ENCODE results near the gene FRAT1.

Gene FRAT1

DNA sequence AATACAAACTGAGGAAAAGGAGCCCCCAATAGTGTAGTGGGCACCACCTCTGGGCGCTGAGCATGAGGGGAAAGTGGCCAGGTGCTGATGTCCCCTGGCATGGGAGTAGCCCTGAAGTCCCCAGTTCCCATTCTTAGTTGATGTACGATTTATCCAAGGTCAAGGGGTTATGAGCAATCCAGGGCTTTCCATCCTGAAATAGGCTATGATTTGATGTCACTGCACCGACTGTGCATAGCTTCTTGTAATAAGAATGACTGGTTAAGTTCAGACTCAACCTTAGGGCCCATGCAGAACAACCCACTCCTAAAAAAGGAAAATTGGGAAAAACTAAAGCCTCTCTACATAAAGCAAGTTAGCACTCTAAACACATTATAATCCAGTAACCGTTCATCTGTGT lies 4.4 kb downstream of the FRAT1 start:
- Histone ChIP-seq H3K9me3 (no peaks in the 10 kb centered on the region), H3K27me3 (no peaks in the 10 kb centered on the region), H3K4me1 (ENCODE audit: control insufficient read depth in 1 of 2, insufficient read depth in 1 of 2, low read depth in 1 of 2, low read length in 1 of 2) (peaks cover 68 to 69% of the 10 kb centered on the region in 2 experiments), H3K27ac (peak overlapping the region; percentile 100), H3K36me3 (peaks cover 62% of the 10 kb centered on the region), H3K4me3 (ENCODE audit: low read depth in 1 of 2, low read length in 1 of 2) (peak overlapping the region; percentile 94 to 99)
- no peak for TF ChIP-seq CTCF (IDR thresholded peaks at IDR 0.05)

DNA sequence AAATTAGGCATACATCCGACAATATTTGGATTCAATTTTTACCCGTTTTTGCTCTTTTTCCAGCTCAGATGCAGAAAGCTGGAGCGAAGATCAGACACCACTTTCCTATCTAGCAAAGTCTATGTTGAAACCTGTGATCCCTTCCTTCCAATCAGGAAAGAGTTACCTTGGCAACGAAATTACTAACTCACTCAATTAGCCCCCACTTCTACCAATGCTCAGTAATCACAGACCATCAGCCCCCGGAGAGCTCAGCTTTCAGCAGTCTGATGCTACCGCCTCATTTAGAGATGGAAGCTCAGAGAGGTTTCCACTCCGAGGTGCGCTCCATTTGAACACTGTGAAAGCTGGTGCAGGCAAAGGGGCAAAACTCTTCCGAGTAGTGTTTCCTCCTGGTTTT lies 6.7 kb downstream of the FRAT1 start:
- Histone ChIP-seq H3K4me3 (ENCODE audit: low read depth in 1 of 2, low read length in 1 of 2) (peak overlapping the region in 1 of 2 experiments; percentile 88), H3K27me3 (no peaks in the 10 kb centered on the region), H3K9me3 (no peaks in the 10 kb centered on the region), H3K4me1 (ENCODE audit: control insufficient read depth in 1 of 2, insufficient read depth in 1 of 2, low read depth in 1 of 2, low read length in 1 of 2) (peaks cover 90 to 91% of the 10 kb centered on the region in 2 experiments), H3K27ac (peak overlapping the region; percentile 99), H3K36me3 (peaks cover 85% of the 10 kb centered on the region)
- TF ChIP-seq CTCF (IDR thresholded peaks at IDR 0.05), result no peak

DNA sequence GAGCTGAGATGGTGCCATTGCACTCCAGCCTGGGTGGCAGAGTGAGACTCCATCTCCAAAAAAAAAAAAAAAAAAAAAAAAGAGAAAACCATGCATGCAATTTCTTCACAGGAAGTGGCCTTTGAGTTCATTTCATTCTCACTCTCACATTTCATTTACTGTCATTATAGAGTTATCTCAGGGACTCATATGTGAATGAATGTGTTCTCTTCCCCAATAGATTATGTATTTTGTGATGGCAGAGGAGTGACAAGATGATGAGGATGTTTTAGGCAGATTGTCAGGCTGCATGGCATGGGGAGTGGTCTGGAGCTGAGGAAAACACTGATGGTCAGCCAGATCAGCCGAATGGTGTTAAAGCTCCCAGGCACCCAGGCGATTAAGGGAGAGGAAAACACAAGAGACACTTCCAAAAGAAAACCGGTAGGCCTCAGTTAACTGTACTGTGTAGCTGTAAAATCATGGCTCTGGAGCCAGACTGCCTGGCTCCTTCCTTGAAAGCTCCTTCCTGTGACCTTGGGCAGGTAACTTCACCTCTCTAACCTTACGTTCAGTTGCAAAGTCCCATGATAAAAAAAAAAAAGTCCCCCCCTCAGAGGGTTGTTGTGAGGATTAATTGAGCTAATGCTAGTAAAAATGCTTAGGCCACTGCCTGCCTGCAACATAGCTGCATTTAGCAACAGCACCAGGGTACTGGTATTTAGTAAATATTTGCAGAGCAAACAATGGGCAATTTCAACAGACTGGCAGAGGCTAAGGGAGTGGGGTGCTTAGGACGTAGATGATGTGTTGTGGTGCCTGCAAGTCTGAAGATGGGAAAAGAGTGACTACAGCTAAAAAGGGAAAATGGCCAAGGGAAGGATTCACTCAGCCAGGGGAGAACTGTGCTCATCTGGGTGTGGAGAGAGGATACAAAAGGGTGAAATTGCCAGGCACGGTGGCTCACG lies 8.6 kb downstream of the FRAT1 start:
- TF ChIP-seq CTCF (IDR thresholded peaks at IDR 0.05), result no peak
- Histone ChIP-seq H3K27ac (peak overlapping the region; percentile 99), H3K4me1 (ENCODE audit: control insufficient read depth in 1 of 2, insufficient read depth in 1 of 2, low read depth in 1 of 2, low read length in 1 of 2) (peaks cover 87 to 91% of the 10 kb centered on the region in 2 experiments), H3K36me3 (peaks cover 92% of the 10 kb centered on the region), H3K9me3 (no peaks in the 10 kb centered on the region), H3K27me3 (no peaks in the 10 kb centered on the region), H3K4me3 (ENCODE audit: low read depth in 1 of 2, low read length in 1 of 2) (peak overlapping the region; percentile 28 to 88)

DNA sequence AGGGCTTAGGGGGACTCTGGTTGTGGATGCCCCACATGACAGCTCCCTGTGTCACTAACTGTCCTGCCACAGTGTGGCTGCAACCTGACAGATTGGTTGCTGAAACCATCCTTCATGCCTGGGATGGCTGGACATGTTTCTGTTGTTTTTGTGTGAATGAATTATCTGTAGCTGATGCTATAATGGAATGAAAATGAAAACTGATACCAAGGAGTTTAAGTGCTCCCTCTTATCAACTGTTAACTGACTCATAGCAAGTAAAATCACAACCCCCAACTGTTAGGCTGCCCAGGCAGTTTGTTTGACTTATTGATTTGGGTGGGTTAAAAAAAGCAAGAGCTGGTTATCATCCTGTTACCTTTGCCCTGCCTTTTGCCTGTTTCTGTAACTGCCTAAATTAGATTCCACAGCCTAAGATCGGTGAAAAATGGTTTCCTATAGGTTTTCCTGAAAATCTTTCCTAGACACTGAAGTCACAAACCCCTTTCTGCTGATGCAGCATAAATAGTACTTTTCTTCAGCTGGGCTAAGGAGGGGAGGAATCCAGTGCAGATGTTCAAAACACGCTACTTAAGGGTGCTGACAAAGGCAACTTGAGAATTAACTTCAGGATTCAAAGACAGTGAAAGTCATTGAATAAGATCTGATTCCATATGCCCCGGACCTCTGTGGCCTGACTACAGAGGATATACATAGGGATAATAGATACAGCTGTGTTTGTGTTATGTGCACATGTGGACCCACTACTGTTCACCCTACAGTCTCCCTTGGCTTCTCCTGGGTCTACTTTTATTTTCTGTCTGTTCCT lies 9.8 kb downstream of the FRAT1 start:
- H3K9me3 ChIP-seq, result no peaks in the 10 kb centered on the region
- H3K27me3 ChIP-seq, result no peaks in the 10 kb centered on the region
- TF ChIP-seq CTCF (IDR thresholded peaks at IDR 0.05), result no peak
- H3K4me1 ChIP-seq (ENCODE audit: control insufficient read depth in 1 of 2, insufficient read depth in 1 of 2, low read depth in 1 of 2, low read length in 1 of 2), result peaks cover 75 to 79% of the 10 kb centered on the region in 2 experiments
- H3K4me3 ChIP-seq (ENCODE audit: low read depth in 1 of 2, low read length in 1 of 2), result peak overlapping the region; percentile 88 to 89
- peak overlapping the region; percentile 99 for H3K27ac ChIP-seq
- peaks cover 90% of the 10 kb centered on the region for H3K36me3 ChIP-seq

DNA sequence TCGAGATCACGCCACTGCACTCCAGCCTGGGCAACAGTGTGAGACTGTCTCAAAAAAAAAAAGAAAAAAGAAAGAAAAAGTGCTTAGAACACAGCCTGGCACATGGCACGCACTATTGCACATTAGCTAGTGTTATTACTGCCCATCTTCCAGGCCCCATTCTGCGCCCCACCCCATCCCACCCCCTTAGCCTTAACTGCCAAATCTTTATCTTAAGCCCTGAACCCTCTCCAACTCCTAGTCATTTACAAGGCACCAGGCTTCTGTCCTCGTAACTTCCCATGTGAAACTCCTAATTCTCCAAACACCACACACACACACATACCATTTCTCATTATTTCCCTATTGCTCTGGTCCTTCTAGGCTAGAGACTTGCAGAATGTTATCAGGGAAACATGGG lies 10.7 kb downstream of the FRAT1 start:
- H3K4me1 ChIP-seq (ENCODE audit: control insufficient read depth in 1 of 2, insufficient read depth in 1 of 2, low read depth in 1 of 2, low read length in 1 of 2), result peaks cover 67 to 74% of the 10 kb centered on the region in 2 experiments
- TF ChIP-seq CTCF (IDR thresholded peaks at IDR 0.05), result no peak

More for the DNA sequence above, 10.7 kb downstream of the FRAT1 start:
- H3K9me3 ChIP-seq, result no peaks in the 10 kb centered on the region
- peak overlapping the region; percentile 99 for H3K27ac ChIP-seq
- H3K27me3 ChIP-seq, result no peaks in the 10 kb centered on the region
- peaks cover 85% of the 10 kb centered on the region for H3K36me3 ChIP-seq
- H3K4me3 ChIP-seq (ENCODE audit: low read depth in 1 of 2, low read length in 1 of 2), result peak overlapping the region; percentile 88 to 89
